ENCODE measurements around the gene RNF123.

RNF123 gene

DNA sequence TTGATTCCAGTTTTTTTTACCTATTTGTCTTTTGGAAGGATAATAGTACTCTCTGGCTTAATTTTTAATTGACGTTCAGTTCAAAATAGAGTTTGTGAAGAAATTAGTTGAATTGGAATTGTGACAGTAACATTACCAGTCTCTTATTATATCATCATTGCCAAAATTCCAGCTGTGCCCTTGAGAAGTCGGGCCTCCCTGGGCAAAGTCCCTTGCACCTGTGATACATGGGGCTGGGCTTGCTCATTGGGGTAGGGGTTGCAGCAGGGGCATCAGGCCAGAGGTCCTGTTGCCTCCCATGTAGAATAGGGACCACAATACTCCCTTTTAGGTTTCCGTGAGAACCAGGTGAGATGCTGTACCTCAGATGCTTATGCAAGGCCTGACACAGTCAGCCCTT lies 43.1 kb upstream of the RNF123 start:
- TF ChIP-seq, protein P1, sequence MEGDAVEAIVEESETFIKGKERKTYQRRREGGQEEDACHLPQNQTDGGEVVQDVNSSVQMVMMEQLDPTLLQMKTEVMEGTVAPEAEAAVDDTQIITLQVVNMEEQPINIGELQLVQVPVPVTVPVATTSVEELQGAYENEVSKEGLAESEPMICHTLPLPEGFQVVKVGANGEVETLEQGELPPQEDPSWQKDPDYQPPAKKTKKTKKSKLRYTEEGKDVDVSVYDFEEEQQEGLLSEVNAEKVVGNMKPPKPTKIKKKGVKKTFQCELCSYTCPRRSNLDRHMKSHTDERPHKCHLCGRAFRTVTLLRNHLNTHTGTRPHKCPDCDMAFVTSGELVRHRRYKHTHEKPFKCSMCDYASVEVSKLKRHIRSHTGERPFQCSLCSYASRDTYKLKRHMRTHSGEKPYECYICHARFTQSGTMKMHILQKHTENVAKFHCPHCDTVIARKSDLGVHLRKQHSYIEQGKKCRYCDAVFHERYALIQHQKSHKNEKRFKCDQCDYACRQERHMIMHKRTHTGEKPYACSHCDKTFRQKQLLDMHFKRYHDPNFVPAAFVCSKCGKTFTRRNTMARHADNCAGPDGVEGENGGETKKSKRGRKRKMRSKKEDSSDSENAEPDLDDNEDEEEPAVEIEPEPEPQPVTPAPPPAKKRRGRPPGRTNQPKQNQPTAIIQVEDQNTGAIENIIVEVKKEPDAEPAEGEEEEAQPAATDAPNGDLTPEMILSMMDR (IDR thresholded peaks at IDR 0.05; ENCODE audit: low read depth, low read length) = no peak
- Histone ChIP-seq H3K36me3 (no peaks in the 10 kb centered on the region), H3K4me1 (no peaks in the 10 kb centered on the region), H3K27me3 (no peaks in the 10 kb centered on the region), H3K9me3 (no peaks in the 10 kb centered on the region), H3K4me3 (ENCODE audit: low read depth, low read length) (no peak overlapping the region)
- DNase-seq = no peak

DNA sequence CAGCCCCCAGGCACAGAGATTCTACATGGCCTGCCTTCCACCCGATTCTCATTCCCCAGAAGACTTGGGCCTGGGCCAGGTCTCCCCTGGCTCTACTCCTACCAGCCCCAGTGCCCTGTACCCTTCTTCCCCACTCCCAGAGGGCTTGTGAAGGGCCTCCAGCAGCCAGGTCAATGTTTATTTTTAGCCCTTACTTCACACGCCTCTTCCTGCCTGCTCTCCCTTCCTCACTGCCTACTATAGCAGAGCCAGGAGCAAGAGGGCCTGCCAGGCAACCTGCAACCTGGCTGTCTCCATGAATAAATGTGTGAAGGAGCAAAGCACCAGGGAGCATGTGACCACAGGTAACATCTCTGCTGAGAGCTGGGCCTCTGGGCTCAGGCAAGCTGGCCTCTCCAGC lies 41.6 kb upstream of the RNF123 start:
- no peaks in the 10 kb centered on the region for H3K36me3 ChIP-seq
- DNase-seq = no peak
- no peaks in the 10 kb centered on the region for H3K27me3 ChIP-seq
- H3K9me3 ChIP-seq = no peaks in the 10 kb centered on the region
- no peak overlapping the region for H3K4me3 ChIP-seq (ENCODE audit: low read depth, low read length)
- TF ChIP-seq, protein P1 (IDR thresholded peaks at IDR 0.05; ENCODE audit: low read depth, low read length) = no peak
- no peaks in the 10 kb centered on the region for H3K4me1 ChIP-seq

DNA sequence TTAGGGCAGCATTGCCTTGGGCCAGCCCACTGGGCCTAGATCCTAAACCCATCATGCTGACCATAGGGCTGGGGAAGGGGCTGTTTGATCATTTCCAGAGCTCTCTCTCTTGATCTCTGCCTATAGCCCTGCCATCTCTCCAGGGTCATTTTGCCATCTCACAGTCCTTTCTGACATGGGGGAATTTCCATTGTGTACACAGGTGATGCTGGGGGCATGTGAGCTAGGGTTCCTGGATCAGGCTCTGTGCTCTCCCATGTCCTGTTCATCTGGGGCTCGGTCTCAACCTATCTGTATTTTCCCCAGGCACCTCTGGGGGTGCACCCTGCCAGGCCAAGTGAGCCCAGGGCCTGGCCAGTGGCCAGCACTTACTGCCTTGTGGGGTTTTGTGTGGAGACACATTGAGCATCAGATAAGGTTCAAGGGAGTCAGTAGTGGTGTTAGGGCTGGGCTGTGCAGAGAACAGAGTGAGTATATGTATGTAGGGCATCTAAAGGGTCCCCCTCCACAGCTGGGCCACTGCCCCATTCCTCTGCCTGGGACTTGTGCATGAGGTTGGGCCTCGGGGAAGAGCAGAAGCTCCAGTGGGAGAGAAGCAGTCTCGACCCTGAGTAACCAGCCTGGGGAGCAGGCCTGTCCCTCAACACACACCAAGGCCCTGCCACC lies 40.9 kb upstream of the RNF123 start:
- no peak for DNase-seq
- TF ChIP-seq, protein P1 (IDR thresholded peaks at IDR 0.05; ENCODE audit: low read depth, low read length) = no peak
- Histone ChIP-seq H3K4me1 (no peaks in the 10 kb centered on the region), H3K4me3 (ENCODE audit: low read depth, low read length) (no peak overlapping the region), H3K9me3 (no peaks in the 10 kb centered on the region), H3K27me3 (no peaks in the 10 kb centered on the region), H3K36me3 (no peaks in the 10 kb centered on the region)

DNA sequence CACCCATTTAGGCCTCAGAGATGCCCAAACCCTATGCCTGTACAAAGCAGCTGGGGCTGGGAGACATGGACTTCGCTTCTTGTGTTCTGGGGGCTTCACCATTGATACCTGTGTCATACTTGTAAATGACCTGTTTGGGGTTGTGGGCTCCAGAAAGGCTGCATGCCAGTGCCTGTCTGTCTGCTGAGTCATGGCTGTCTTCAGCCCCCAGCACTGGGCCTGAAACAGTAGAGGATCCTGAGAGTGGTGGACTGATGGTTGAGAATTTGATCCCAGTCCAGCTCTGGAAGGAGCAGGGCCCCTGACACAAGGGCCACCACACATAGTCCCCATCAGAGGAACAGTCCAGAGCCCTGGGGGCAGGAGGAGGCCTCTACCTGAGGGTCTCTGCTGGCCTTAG lies 39.8 kb upstream of the RNF123 start:
- no peaks in the 10 kb centered on the region for H3K9me3 ChIP-seq
- H3K36me3 ChIP-seq = no peaks in the 10 kb centered on the region
- TF ChIP-seq, protein P1 (IDR thresholded peaks at IDR 0.05; ENCODE audit: low read depth, low read length) = no peak
- DNase-seq = no peak
- no peaks in the 10 kb centered on the region for H3K4me1 ChIP-seq
- H3K4me3 ChIP-seq (ENCODE audit: low read depth, low read length) = no peak overlapping the region
- no peaks in the 10 kb centered on the region for H3K27me3 ChIP-seq

DNA sequence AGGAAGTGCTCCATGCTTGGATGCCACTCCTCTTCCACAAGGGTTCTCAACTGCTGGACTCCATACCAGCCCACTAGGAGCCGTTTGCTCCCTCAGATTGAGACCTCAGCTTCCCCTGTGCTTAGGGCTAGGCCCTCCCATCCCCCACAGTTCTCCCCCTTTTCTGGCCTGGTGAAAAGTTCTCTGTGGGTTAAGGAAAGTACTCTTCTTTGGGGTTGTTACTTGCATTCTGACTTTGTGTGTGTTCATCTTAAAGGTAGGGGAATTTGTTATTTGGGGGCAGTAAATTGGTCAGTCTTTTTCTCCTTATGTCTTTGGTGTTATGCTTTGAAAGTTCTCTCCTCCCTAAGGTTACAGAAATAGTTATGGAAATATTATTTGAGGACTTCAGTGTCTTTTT lies 39.2 kb upstream of the RNF123 start:
- Histone ChIP-seq H3K36me3 (no peaks in the 10 kb centered on the region), H3K4me3 (ENCODE audit: low read depth, low read length) (no peak overlapping the region), H3K9me3 (no peaks in the 10 kb centered on the region), H3K27me3 (no peaks in the 10 kb centered on the region), H3K4me1 (no peaks in the 10 kb centered on the region)
- no peak for DNase-seq
- TF ChIP-seq, protein P1 (IDR thresholded peaks at IDR 0.05; ENCODE audit: low read depth, low read length) = no peak

DNA sequence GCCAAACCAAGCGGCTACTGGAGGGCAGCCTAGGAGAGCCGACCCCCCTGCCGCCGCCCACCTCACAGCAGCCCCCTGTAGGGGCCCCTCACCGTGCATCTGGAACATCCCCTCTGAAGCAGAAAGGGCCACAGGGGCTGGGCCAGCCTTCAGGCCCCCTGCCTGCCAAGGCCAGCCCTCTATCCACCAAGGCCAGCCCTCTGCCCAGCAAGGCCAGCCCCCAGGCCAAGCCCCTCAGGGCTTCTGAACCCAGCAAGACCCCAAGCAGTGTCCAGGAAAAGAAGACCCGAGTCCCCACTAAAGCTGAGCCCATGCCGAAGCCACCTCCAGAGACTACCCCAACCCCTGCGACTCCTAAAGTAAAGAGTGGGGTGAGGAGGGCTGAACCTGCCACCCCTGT lies 38.7 kb upstream of the RNF123 start:
- H3K4me1 ChIP-seq = no peaks in the 10 kb centered on the region
- no peaks in the 10 kb centered on the region for H3K9me3 ChIP-seq
- no peak overlapping the region for H3K4me3 ChIP-seq (ENCODE audit: low read depth, low read length)
- no peak for DNase-seq
- TF ChIP-seq, protein P1 (IDR thresholded peaks at IDR 0.05; ENCODE audit: low read depth, low read length) = no peak
- no peaks in the 10 kb centered on the region for H3K27me3 ChIP-seq
- H3K36me3 ChIP-seq = peaks cover 1% of the 10 kb centered on the region

Measured in BE2C (cell line).